Cardiac fibroblast (primary cell): ENCODE measurements around the gene OSBPL7.

Experiments used
- DNase-seq, 2 donors: peaks; one replicate each; pipeline versions ENCODE4 v3.0.0 to v3.0.0-alpha.2; 2010; ENCODE audit warnings: low read depth in 2 of 2
- H3K4me3 ChIP-seq, 2 donors: replicated peaks in 1 of 2; 1 replicate in 1 of 2; 2 replicates in 1 of 2; pipeline ENCODE4 v1.5.1; 2011; ENCODE audit warnings: low read depth in 2 of 2, low read length in 2 of 2, mild to moderate bottlenecking in 2 of 2, moderate library complexity in 1 of 2
- CTCF ChIP-seq: IDR thresholded peaks from one replicate; pipeline ENCODE4 v1.5.1; 2011; ENCODE audit warnings: low read depth, mild to moderate bottlenecking, low read length, inconsistent platforms

OSBPL7 gene

DNA sequence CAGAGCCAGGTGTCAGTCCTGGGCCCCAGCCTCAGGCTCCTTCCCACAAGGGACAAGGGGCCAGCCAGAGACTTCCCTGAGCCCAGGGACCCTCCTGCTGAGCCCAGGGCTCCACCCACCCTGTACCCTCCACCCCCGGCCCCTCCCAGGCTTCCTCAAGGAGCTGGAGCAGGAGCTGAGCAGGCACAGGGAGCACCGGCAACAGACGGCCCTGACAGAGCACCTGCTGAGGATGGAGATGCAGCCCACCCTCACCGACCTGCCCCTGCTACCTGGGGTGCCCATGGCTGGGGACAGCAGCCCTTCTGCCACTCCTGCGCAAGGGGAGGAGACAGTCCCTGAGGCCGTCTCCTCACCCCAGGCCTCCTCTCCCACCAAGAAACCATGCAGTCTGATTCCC, 15.0 kb upstream of the OSBPL7 start:
- no peak for TF ChIP-seq CTCF
- H3K4me3 ChIP-seq = no peak overlapping the region
- DNase-seq = no peak

DNA sequence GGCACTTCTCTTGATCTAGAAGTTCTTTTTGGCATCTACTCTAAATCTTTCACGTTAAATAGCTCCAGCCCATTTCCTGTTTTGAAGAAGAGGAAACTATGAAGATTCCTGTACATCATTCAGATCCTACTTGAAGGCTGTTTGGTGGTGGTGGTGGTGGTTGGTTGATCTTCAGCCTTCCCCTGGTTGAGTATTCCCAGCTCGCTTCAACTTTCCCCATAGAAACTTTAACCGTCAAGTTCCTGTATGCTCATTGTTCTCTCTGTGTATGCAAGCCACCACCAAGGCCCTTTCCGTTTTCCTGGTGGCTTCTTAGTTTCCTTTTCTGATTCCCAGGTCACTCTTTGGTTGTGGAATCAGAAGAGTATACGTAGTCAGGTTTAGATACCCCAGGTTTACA, 13.2 kb upstream of the OSBPL7 start:
- TF ChIP-seq CTCF = no peak
- H3K4me3 ChIP-seq = no peak overlapping the region
- DNase-seq = no peak

DNA sequence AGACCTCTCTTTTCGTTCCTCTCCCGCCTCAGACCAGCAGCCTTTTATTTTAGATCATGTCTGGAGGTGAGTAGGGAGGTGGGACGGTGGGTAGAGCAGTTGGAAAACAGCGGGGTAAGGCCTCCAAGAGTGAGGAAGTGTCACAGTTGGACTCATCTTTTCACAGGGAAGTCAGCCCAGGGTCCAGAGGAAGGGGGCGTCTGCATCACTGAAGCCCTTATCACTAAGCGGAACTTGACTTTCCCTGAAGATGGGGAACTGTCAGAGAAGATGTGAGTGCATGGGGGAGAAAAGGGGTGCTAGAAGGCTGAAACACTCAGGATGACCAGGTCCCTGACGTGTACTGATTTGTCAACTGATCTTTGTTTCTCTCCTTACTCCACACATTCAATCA, 10.3 kb upstream of the OSBPL7 start:
- TF ChIP-seq CTCF = no peak
- peak overlapping the region; percentile 67 to 93 for H3K4me3 ChIP-seq
- DNase-seq = no peak

DNA sequence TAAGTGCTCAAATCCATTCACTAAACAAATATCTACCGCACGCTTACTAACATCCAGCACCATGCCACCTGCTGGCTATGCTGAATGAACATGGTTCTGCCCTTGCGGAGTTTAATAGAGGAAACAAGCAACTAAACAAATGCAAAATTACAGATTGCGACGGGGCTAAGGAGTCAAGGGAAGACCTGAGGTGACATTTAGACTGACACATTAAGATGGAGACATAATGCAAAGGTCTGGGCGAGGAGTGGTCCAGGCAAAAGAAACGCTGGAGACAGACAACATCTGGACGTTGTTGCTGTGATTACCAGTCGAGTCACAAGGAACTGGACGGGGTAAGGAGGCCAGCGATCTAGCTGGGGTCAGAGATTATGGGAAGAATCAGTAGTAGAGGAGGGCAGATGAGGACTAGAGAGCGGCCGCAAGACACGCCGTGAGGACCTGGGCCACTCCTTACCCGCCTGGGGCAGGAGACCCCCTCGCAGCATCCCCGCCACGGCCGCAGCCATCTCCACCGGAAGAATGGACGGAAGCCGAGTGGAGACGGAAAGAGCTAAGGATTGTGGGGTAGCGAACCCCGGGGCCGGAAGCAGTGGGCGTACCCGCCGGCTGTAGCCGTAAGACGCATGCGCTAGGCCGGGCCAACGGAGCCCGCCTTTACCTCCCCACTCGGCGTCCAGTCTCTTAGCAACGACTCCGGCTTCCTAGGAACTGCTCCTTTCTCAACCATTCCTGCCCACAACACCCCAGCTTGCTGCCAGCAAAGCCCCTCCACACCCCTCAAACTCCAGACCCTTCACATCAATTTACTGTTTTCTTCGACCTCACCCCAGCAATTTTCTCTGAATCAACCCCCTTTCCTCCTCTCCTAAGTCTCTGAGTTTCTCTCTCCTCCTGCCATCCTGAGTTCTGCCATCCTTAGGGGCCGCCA, 9.7 kb upstream of the OSBPL7 start, which contains the start of the genes LRRC46 and MRPL10:
TSS of gene LRRC46 (plus strand) at position 668 of the 931 bp plus-strand sequence. CDS start 320 bp downstream, outside the sequence.
TSS of gene MRPL10 (minus strand) at position 539 of the 931 bp plus-strand sequence. CDS start at position 509, 30 bp downstream.
- H3K4me3 ChIP-seq = peak within 1 kb of the TSS; percentile 67 to 93
- peak; percentile 94 to 96 for DNase-seq
- peak; percentile 42 for TF ChIP-seq CTCF

GRCh38 chr17:47830396-47831002, 8.9 kb upstream of the OSBPL7 start:
- peak overlapping the region; percentile 67 to 93 for H3K4me3 ChIP-seq
- DNase-seq = no peak
- no peak for TF ChIP-seq CTCF

DNA sequence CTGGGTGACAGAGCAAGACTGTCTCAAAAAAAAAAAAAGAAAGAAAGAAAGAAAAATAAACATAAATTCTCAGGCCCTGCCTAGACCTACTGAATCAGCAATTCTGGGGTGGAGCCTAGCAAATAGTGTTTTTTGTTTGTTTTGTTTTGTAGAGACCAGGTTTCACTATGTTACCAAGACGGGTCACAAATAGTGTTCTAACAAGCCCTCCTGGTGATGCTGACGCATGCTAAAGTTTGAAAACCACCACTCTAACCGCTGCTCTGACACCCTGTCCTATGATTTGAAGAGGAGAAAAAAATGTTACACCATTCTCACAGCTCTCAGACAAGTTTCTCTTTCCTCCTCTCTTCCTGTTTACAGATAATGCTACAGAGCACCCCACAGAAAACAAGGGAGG, 8.3 kb upstream of the OSBPL7 start:
- no peak overlapping the region for H3K4me3 ChIP-seq

More for the DNA sequence above, 8.3 kb upstream of the OSBPL7 start:
- DNase-seq = no peak
- TF ChIP-seq CTCF = no peak
